ENCODE measurements around the gene FTO.

FTO gene

GRCh38 chr16:54125751-54126655, 422.0 kb downstream of the FTO start:
- DNase-seq (ENCODE audit: low spot score) = no peak

DNA sequence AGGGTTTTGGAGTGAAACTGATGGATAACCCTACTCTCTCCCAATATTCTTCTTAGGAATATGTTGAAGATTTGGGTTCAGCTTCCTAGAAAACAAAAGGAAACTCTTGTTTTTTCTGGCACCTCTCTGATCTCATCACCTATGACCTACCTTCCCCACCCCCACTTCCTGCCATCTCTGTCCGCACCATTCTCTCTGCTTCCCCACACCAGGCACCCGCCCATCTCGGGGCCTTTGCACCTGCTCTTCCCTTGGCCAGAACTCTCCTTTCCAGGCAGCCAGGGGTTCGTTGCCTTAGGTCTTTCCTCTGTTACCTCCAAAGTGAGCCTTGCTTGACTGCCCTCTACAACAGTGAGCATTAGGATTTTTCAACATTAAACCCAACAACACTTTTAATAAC, 423.0 kb downstream of the FTO start:
- no peak for DNase-seq (ENCODE audit: low spot score)

GRCh38 chr16:54128629-54129234, 424.8 kb downstream of the FTO start:
- no peak for DNase-seq (ENCODE audit: low spot score)

- DNase-seq (ENCODE audit: low spot score) = no peak
Measured at GRCh38 chr16:54129810-54130209, 425.9 kb downstream of the FTO start.

- no peak for DNase-seq (ENCODE audit: low spot score)
Measured at GRCh38 chr16:54135361-54136275, 431.7 kb downstream of the FTO start.

DNA sequence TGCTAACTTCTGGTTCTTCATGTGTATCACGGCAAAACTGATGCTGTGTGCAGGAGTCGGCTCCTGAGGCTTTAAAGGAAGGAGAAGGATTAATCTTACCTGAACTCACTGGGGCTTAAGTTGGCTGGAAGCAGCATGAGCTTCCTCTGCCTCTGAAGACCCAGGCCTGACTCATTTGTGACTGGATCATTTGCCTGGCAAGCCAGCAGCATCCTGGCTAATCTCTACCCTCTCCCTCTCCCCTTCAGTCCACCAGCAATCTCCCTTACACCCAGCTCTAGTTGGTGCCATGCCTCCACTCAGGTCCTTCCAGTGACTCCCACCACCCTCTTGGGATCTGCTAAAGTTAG, 432.3 kb downstream of the FTO start:
- DNase-seq (ENCODE audit: low spot score) = no peak

DNA sequence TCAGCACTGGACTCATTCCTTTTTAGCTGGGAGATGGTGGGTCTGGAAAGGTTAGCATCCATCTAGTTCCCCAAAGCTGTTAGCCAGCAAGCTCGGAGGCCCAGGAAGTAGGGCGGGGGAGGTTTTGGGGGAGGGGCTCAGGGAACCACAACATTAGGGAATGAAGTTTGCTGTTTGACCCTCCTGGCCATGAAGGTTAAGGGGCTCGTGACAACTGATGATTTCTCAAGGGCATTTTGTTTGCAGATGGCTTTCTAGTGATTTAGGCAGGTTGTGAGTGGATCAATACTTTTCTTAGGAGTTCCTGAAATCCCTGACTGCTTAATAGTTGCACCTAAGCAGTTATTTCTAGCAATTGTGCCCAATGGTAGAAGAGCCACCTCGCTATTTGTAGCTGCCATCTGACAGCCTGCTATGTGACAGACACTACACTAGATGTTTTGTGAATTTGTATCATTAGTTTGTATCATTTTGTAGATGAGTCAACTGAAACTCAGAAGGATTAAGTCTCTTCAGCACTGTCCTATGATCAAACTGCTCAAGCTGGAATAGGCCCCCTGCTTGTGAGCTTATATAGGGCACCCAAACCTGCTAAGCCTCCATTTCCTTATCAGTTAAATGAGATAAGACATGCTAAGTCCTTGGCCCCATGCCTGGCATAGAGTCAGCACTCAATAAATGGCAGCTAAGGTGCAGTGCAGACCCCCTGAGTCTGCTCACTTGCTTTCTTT, 436.3 kb downstream of the FTO start:
- no peak for DNase-seq (ENCODE audit: low spot score)

- no peak for DNase-seq (ENCODE audit: low spot score)
Measured at GRCh38 chr16:54140788-54141136, 436.8 kb downstream of the FTO start.

GRCh38 chr16:54142787-54143186, 438.8 kb downstream of the FTO start:
- no peak for DNase-seq (ENCODE audit: low spot score)

DNA sequence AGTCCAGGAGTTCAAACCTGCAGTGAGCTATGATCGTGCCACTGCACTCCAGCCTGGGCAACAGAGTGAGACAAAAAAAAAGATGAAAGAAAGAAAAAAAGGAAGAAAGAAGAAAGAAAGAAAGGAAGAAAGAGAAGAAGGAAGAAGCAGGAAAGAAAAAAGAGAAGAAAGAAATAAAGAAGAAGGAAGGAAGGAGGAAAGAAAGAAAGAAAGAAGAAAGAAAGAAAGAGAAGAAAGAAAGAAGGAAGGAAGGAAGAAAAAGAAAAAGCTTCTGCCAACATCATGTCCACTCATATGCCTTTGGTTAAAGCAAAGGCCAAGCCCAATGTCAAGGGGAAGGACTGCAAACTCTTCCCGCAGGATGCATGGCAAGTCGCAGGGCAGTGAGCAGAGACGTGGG, 439.5 kb downstream of the FTO start:
- DNase-seq (ENCODE audit: low spot score) = no peak

DNA sequence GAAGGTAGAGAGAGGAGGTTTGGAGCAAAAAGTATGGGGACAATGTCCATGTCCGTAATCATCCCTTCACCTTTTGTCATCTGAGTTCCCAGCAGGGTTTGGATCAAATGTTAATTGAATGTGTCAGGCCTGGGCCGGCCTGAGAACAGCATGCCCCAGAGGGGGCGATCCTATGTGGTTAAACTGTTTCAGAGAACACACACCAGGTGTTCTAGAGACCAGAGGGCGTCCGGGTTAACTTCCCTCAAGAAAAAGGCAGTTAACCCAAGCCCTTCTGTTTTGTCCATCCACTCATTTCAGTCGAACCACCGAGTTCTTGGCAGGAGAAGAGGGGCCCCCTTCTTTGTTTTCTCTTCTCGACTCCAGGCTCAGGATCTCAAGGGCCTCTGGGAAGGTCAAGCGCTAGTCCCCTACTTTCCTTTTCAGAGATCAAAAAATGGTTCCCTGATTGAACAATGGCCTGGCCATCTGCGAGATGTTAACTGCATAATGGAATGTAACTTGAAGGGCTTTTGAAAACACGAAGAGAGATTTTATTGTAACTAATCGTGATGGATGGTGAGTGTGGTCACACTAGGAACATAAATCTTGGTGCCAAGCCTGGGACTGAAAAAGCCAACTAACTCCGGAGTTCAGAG, 440.1 kb downstream of the FTO start:
- no peak for DNase-seq (ENCODE audit: low spot score)

DNA sequence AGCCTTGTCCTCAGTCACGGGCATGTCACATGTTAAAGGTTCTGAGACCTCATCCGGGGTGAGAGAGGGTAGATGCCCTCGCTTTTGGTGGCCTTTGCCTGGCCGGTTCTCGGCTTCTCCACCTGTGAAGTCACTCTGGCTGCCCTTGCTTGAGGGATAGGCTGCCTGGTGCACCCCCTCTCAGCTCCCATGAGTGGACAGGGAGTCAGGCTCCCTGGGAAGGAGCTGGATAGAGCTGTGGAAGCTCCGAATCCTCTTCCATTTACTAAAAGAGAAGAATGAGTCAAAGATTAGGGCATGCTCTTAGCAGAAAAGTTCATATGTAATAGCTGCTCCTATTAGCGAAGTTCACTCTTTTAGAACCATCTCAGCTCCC, 440.6 kb downstream of the FTO start:
- DNase-seq (ENCODE audit: low spot score) = no peak

- DNase-seq (ENCODE audit: low spot score) = no peak
Measured at GRCh38 chr16:54145881-54146280, 441.9 kb downstream of the FTO start.

- DNase-seq (ENCODE audit: low spot score) = no peak
Measured at GRCh38 chr16:54148974-54149373, 445.0 kb downstream of the FTO start.

DNA sequence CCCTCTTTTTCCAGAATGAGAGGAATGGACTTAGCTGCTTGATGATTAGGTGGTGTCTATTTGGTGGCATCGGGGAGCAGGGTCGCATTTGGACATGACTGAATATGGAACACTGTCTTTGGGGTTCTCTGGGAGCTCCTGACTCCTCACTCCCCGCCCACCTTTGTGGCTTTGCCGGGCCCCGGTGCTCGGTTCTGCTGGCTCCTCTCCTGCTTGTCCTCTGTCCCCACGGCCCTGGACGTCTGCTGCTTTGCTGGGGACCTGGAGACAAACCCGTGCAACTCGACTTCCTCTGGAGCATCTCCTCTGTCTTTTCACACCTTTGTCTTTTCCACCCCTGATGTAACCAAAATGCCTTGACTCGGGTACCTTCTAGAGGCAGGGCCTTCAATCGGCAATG, 446.9 kb downstream of the FTO start:
- DNase-seq (ENCODE audit: low spot score) = no peak

GRCh38 chr16:54152362-54153239, 448.6 kb downstream of the FTO start:
- no peak for DNase-seq (ENCODE audit: low spot score)

- DNase-seq (ENCODE audit: low spot score) = no peak
Measured at GRCh38 chr16:54153240-54153934, 449.4 kb downstream of the FTO start.

GRCh38 chr16:54156349-54156748, 452.4 kb downstream of the FTO start:
- DNase-seq (ENCODE audit: low spot score) = no peak

DNA sequence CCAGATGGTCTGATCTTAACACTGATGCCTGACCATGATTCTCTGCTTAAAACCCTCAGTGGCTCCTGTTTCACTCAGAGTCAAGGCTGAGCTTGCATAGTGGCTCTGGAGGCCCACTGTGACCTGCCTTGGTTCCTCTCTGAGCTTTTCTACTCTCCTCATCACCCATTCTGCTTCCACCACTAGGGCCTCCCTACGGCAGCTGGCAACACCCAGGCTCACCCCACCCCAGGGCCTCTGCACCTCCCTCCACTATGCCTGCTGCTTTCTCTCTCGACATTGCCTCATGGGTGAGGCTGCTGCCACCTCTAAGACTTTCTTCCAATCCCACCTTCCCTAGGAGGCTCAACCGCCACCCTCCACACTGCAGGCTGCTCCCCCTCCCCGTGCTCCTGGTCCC, 455.0 kb downstream of the FTO start:
- no peak for DNase-seq (ENCODE audit: low spot score)

GRCh38 chr16:54159490-54160080, 455.6 kb downstream of the FTO start:
- DNase-seq (ENCODE audit: low spot score) = no peak

Measured in NAMALWA (cell line).